OCI-LY7 (cell line): ENCODE measurements around the gene DNAJC11.

Experiments used
- CTCF ChIP-seq: fragments of 200-600 bp; sonication (generic); conservative IDR thresholded peaks from 2 replicates; pipeline ENCODE4 v1.5.1; 2014; ENCODE audit warnings: mild to moderate bottlenecking, antibody characterized with exemption, low read length, moderate library complexity, mixed read lengths
- EZH2phosphoT487 ChIP-seq: fragments of 200-600 bp; sonication (generic); IDR thresholded peaks from 2 replicates; pipeline ENCODE4 v1.6.1; 2018; ENCODE audit warnings: low read depth, borderline replicate concordance, mild to moderate bottlenecking, mixed run types, antibody characterized with exemption, low read length, moderate library complexity, mixed read lengths

- no peak for TF ChIP-seq CTCF
- no peak for TF ChIP-seq EZH2phosphoT487
Measured at GRCh38 chr1:6688001-6688400, 13.6 kb downstream of the DNAJC11 start.
